GM21619 (cell line): ENCODE results near the gene TARS3.
A peak's percentile ranks its signal among the peaks of the same experiment; 100 is the strongest.

Experiments used
- ATAC-seq: cut with Tn5 transposase; IDR thresholded peaks from one replicate; pipeline ENCODE4 v1.9.1; 2021; ENCODE audit not compliant: unreplicated experiment

The TARS3 gene

DNA sequence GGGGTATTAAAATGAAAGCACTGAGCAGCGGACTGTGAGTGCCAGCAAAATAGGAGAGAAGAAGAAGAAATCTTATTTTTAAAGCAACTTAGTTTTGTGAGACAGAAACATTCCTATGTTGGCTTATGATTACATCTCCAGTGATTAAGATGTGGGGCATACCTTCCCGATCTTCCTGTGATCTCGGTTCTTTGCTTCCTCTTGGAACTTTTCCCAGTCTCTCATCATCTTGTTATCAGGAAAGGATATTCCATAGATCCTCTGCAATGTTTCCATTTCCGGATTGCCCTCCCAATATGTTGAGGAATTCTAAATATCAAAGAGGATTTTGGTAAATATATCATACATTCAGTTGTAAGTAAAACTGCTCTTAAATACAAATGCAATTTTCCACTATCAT lies 22.2 kb downstream of the TARS3 start:
- no peak for ATAC-seq

DNA sequence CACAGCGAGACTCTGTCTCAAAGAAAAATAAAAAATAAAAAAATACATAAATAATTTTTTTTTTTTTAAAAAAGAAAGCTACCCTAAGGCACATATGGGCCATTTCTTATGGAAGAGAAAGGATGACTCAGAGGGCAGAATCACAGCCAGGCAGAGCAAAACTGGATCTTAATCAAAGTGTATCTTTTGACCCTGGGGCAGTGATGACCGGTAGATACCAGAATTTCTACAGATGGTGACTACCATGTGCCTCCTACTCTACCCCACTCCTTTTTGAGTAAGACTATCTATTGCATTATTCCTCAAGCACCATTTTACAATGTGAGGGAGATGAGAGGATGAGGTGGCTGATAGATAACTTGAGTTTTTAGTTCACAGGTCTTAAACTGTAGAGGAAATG lies 26.0 kb downstream of the TARS3 start:
- ATAC-seq: no peak

DNA sequence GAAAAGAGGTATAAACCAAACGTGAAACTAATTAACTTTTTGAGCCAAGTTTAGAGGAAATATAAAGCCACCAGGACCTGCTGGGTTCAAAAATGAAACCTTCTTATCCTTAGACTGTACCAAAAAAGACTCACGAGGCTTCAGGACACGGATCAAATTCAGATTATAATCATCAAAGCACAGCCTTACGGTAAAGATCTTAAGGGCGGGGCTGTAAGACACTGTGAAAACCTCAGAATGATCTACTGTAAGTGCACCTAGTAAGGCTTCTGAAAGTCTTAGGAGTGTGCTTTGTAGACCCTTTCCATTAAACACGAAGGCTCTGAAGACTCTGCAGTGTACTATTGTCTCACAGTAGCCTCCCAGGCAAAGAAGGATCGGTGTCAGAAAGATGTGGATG lies 26.8 kb downstream of the TARS3 start:
- ATAC-seq: no peak

DNA sequence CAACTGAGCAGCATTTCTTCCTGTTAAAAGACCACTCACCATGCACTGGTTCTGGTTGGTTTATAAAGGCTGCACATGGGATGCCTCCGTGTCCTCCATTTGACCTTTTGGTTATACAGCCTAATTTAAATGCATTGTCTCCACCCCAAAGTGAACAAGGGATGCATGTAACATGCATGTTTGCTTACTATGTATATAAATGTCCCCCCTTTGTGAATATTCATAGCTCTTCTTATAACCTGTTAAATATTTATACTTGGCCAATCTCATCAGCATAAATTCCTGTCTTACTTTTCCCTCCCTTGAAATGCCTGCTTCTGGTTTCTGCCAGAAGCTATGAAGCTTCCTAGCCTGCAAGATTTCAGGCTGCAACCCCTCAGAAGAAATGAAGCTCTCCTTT lies 27.4 kb downstream of the TARS3 start:
- ATAC-seq: no peak

DNA sequence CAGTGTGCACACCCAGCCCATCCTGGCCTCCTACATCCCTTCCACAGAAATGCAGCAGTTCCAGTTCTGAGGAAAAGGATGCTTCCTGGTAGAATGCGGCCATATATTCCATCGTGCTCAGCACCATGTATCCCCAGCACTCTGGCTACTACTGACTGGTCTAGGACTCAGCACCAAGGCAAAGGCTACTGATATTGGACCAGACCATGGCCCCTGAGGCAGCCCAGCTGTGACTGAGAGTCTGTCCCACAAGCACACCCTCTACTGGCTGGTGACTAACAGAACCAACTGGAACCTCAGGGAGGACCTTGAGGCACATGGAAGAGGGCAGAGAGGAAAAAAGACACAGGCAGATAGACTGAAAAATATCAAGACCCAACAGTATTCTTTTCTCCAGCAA lies 30.0 kb downstream of the TARS3 start:
- ATAC-seq: no peak

DNA sequence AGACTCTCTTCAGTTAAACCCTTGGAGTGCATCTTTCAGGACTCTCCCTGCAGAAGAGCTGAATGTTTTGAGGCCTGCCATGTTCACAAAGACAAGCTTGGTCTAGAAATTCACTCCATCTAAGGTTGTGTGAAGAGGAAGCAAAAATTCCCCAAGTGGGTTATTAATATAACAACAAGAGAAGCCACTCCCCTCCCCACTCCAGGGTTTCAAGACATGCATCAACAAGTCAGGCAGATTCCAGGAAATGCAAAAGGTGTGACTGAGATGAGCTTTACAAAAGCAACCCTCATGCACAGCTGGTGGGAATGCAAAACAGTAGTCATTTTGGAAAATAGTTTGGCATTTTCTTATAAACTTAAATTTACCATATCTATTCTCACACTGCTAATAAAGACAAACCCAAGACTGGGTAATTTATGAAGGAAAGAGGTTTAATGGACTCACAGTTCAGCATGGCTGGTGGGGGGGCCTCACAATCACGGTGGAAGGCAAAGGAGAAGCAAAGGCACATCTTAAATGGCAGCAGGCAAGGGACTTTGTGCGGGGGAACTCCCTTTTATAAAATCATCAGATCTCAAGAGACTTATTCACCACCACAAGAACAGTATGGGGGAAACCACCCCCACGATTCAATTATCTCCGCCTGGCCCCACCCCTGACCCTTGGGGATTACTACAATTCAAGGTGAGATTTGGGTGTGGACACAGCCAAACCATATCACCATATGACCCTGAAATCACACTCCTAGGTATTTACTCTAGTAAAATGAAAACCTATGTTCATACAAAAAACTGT lies 31.3 kb downstream of the TARS3 start:
- no peak for ATAC-seq

DNA sequence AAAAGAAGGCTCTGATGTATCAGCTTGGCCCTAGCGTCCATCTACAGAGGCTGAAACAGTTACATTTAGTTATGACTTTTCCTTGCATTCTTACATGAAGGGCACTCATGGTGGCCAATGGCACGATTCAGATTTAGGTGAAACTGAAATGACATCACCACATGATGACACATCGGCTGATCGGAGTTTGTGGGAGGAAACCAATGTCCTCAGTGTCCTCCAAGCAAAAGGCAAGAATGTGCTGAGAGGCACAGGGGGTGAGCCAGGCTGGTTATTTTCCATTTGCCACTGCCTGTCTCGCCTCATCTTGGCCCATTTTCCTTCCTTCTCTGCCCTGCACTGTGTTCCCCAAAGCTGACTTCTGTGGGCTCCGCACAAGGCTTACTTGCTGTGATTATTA lies 34.4 kb downstream of the TARS3 start:
- ATAC-seq: no peak

DNA sequence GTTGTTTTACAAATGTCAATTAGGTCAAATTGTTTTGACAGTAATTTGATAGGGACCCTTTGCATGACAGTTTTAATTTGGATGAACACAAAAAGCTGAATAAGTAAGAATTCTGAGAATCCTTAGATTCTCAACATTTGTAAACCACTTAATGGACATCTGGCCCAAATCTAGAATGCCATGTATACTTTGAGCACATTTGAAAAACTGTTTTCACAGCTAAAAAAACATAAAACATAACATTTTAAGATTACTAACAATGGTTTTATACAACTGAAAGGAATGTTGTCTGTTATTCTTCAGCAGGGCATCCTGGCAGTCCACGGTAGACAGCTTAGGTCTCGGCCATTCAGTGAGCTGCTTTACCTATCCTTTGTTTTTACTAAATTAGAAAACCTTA lies 37.6 kb downstream of the TARS3 start:
- no peak for ATAC-seq

DNA sequence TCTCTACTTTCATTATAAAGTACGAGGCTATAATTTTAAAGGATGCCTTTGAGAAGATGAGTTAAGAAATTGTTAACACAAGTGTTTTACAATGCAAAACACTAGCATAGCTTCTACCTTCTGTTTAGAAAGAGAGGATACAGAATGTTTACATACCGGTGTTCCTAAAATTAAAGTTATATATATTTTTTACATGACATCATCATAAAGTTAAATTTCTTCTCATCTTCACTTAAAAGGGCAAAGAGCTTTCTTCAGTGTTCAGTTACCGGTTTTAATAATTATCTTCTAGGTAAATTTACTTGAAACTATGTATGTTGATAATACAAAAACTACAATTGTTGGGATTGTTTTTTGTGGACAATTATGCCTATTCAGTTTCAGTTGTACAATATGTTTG lies 39.4 kb downstream of the TARS3 start:
- no peak for ATAC-seq

DNA sequence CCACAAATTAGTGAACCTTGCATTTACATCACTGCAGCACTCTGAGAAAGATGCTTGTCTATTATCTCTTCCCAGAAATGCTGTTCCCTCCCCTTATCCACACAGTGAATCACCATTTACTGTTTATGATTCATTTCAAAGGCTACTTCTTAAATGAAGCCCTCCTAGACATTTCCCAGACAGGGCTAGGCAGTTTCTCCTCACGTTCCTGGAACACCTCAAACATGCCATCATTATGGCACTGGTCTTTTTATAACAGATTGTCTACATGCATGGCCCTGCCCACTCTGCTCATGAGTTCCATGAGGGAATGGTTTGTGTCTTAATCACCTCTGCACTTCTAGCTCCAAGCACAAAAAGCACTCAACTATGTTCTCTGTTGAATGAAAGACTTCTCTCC lies 39.9 kb downstream of the TARS3 start:
- no peak for ATAC-seq

DNA sequence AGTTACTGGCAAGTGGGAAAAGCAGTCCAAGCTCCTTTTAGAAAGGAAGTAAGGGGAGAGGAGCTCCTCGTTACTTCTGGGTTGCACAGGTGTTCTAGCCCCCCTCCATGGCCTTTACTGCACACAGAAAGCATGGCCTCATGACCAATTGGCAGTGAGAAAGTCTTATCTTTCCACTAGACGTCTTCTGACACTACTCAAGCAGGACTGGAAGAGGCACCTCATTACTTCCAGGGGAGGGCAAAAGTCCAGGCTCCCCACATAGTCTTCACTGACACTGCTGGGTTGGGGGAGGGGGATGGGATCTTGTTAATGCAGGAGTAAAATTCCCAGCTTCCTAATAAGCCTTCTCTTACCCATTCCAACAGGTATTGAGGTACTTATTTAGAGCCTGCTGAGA lies 44.5 kb downstream of the TARS3 start:
- ATAC-seq: no peak

DNA sequence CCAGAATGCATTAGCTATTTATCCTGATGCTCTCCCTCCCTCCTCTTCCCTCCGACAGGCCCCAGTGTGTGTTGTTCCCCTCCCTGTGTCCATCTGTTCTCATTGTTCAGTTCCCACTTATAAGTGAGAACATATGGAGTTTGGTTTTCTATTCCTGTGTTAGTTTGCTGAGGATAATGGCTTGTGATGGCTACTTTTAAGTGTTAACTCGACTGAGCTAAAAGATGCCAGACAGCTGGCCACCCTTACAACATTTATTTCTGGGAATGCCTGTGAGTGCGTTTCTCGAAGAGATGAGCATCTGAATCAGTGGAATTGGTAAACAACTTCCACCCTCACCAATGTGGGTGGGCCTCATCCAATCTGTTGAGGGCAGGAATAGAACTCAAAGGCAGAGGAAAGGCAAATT lies 47.3 kb downstream of the TARS3 start:
- no peak for ATAC-seq

DNA sequence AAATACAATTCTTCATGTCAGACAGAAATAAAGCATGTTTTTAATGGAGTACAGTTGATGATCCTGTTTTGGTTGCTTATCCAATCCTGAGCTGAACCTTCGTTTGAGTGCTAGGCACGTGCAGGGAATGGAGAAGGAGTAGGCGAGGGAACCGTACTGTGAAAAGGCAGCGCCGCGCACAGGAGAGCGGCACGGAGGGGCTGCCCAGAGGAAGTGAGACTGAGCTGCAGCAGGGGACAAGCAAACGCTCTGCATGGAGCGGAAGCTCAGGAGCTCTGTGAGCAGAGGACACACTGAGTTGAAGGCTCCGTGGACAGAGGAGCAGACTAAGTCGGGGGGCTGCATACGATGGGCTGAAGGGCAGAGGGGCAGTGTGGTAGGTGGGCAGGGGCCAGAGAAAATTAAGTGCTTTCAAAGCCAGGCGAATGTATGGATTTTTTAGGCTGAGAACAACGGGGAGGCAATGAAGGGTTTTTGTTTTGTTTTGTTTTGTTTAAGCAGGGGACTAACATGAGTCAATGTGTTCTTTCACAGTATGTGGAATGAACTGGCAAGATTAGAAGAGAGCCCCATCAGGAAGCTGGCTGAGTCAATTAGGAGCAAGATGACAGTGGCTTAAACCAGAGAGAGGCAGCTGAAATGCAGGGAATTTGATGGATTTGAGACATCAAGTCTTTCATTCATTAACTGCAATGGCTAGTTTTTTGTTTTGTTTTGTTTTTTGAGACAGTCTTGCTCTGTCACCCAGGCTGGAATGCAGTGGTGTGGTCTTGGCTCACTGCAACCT lies 48.3 kb downstream of the TARS3 start:
- peak; percentile 74 for ATAC-seq

DNA sequence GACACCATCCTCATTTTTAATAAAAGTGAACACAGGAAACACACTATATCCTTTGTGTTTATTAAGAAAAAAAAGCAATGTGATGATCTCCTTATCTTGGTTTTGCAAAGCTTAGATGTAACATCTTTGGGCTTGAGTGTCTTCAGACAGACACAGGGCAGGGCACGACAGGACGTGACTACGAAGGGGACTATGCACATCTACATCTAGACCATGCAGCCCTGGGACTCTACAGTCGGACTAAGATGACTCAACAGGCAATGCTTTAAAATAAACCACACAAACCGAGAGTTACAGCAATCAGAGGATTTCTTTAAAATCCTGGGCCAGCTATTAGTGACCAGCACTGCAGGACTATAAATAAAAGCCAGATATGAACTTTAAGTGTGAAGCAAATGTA lies 49.3 kb downstream of the TARS3 start:
- ATAC-seq: no peak

DNA sequence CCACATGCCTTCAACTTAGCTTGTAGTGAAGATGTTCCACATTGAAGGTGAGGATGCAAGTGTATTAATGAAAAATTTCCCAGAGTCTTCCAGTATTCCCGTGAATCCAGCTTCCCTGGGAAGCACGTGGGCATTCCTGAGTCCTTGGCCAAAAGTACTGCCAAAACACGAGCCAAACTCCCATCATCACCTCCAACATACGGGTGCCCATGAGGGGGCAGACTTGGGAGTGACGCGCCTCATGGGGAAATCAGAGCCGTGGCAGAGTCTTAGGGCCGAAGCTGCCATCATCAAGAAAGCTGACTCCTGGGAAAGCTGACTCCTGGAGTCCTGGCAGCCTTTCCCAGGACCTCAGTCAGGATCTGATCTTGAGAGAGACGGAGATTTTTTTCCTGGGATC lies 52.0 kb downstream of the TARS3 start:
- no peak for ATAC-seq

DNA sequence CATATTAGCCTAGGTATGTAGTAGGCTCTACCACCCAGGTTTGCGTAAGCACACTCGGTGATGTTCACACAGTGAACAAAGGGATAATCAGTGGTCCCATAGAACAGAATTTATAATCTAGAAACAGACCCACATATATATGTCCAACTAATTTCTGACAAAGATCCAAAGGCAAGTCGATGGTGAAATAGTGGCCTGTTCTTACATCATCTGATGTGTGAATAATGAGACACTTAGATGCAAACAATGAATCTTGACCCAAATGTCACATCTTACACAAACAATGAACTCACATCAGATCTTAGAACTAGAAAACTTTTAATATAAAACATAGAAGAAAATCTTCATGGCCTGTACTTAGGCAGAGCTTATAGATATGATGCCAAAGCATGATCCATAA lies 54.5 kb downstream of the TARS3 start:
- no peak for ATAC-seq

DNA sequence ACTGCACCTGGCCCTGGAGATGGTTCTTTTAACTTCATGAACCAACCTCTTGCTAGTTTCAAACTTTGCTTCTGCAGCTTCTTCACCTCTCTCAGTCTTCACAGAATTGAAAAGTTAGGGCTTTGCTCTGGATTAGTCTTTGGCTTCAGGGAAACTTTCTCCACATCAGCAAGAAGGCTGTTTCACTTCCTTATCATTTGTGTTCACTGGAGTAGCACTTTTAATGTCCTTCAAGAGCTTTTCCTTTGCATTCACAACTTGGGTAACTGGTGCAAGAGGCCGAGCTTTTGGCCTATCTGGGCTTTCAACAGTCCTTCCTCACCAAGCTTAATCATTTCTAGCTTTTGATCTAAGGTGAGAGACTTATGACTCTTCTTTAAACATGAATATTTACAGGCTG lies 56.4 kb downstream of the TARS3 start:
- no peak for ATAC-seq

DNA sequence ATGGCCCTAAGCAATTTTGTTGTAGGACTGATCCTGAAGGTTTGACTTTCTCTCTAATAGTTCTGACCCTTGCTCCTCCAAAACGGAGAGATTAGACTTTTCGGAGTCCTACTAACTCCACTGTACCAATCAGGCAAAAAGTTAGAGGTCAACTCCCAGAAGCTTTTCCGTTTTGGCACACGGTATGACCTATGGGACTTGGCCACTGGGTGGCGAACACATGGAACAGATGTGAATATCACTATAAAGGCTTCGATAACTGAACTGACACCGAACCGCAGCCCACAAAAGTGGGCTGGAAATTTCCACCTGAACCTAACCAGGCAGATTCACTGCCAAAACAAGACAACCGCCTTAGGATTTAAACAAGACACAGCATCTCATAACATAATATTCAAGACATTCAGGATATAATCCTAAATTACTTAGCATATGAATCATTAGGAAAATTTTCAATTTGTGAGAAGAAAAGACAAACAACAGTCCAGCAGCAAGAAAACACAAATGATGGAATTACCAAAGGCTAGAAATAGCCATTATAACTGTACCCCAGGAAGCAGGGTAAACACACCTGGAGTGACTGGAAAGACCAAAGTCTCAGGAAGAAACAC lies 59.9 kb downstream of the TARS3 start:
- ATAC-seq: no peak

DNA sequence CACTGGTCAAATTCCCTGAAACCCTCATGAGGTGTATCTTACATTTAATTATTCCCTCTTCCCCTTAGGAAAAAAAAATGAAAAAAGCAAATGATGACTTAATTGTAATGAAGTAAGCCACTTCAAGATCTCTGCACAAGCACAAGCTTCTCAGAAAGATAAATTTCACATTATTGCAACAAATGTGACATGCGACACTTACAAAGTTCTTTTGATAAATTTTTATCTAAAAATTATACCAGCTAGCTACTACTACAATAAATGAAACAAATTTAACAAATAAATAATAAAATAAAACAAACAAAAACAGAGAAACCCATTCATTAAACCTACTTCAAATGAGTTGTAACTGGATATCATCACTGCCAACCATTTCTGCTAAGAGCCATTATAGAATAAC lies 62.1 kb downstream of the TARS3 start:
- ATAC-seq: no peak

DNA sequence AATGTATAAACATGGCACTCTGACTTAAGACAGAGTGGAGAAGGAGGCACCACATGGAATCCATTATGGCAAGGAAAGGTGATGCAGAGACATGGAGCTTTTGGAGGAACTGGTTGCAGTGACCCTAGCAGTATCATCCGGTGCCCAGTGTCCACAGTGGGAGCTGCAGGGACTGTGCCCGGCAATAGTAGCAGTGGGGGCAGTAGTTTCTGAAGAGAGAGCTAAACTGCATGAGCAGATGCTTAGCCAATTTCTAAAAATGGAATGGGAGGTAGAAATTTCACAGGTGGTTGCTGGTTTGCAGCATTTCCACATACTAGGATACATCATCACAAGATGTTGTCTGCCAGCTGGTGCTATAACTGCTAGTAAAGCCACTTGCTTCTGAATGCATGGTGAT lies 64.3 kb downstream of the TARS3 start:
- no peak for ATAC-seq

DNA sequence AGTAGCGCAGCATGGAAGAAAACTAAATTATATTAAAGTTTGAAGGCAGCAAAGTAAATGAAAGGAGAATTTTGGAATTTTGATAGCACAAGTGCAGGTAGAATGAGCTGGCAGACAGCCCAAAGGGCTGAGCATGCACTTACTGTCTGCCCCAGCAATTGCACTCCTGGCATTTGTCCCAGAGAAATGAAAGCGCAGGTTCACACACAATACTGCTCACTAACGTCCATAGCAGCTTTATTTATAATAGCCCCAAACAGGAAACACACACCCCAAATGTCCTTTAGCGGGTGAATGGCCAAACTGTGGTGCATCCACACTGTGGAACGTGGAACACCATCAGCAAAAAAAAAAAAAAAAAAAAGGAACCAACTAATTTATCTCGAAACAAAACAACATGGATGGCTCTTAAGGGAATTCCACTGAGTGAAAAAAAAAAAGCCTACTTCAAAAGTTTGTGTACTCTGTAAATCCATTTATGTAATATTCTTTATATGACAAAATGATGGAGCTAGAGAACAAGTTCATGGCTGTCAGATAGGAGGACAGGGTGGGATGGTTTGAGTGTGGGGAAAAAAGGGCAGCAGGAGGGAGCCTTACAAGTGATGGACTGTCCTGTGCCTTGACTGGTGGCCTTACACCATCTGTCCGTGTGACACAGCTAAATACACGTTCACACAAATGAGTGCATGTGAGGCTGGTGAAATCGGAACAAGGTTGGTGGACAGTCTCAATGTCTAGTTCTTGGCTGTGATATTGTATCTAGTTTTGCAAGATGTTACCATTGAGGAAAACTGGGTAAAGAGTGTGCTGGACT lies 66.1 kb downstream of the TARS3 start:
- no peak for ATAC-seq
